Prostate gland (tissue), 2 donors: Measurements from ENCODE around the gene CACNA1S. TPM values are rescaled to one million over a fixed set of nuclear protein-coding genes. Genes with fewer than 3 reads are reported as not detected.

Source experiments
- DNase-seq: peaks from one replicate; pipeline ENCODE4 v3.0.0-alpha.2; 2019; ENCODE audit warnings: low spot score
- H3K27ac ChIP-seq, 2 donors: fragments of 200-600 bp; sonication (generic); 2 replicates each; pipeline ENCODE4 v1.5.1; 2017 to 2019
- H3K27me3 ChIP-seq: fragments of 200-600 bp; sonication (generic); replicated peaks from 2 replicates; pipeline ENCODE4 v1.5.1; 2019; ENCODE audit not compliant: insufficient read depth
- H3K36me3 ChIP-seq, 2 donors: fragments of 200-600 bp; sonication (generic); 1 replicate in 1 of 2; 2 replicates in 1 of 2; pipeline versions ENCODE4 v1.5.1 to v1.8.1; 2017 to 2019
- H3K4me1 ChIP-seq: fragments of 200-600 bp; sonication (generic); replicated peaks from 2 replicates; pipeline ENCODE4 v1.5.1; 2019
- H3K4me3 ChIP-seq, 2 donors: fragments of 200-600 bp; sonication (generic); 2 replicates each; pipeline ENCODE4 v1.5.1; 2017 to 2019
- H3K9me3 ChIP-seq: fragments of 200-600 bp; sonication (generic); 2 replicates; pipeline ENCODE4 v1.5.1; 2017
- POLR2A ChIP-seq: fragments of 450-650 bp; IDR thresholded peaks from one replicate; pipeline ENCODE4 v1.6.1; 2016; ENCODE audit warnings: antibody characterized with exemption, mild to moderate bottlenecking
- POLR2AphosphoS5 ChIP-seq: sonication (generic); formaldehyde crosslinking; IDR thresholded peaks from one replicate; pipeline ENCODE4 v1.6.1; 2017; ENCODE audit warnings: antibody characterized with exemption
- whole genome bisulfite sequencing: methylation state at CpG from one replicate; pipeline ENCODE4 v1.1.5; 2018; 5-methylcytosine and 5-hydroxymethylcytosine counted together
- intact Hi-C: fragments of 100-400 bp; cut with DNase I; formaldehyde crosslinking; loops from one replicate; pipeline ENCODE4 v1.14.2; 2022
- total RNA-seq, 2 donors: library from RNA; depleted of rRNA; stranded (reverse); fragments of >200 nt; gene quantifications; one replicate each; pipeline ENCODE4 v1.1.0, GENCODE V29; 2016
- TF ChIP-seq, protein P1 (sequence below), 4 experiments: fragments of 200-600 bp in 2 of 4; fragments of 450-650 bp in 2 of 4; sonication (generic) in 2 of 4; IDR thresholded peaks; 1 replicate in 3 of 4; 2 replicates in 1 of 4; pipeline ENCODE4 v1.5.1; 2016 to 2019; ENCODE audit warnings: antibody characterized with exemption in 4 of 4, mild to moderate bottlenecking in 2 of 4, moderate library complexity in 2 of 4

CACNA1S gene
- total RNA-seq, 2 donors from 2014 or later: 0.55 TPM; not detected in 1

- WGBS: 46% methylated on average over 6 of the region's 6 CpGs
- no peaks in the 10 kb centered on the region for H3K36me3 ChIP-seq
- H3K4me3 ChIP-seq: no peak overlapping the region
- no peaks in the 10 kb centered on the region for H3K9me3 ChIP-seq
- peak; percentile 57 for DNase-seq
- intact Hi-C loops: no loop called here
- TF ChIP-seq POLR2AphosphoS5: peak; percentile 23
- TF ChIP-seq, protein P1, sequence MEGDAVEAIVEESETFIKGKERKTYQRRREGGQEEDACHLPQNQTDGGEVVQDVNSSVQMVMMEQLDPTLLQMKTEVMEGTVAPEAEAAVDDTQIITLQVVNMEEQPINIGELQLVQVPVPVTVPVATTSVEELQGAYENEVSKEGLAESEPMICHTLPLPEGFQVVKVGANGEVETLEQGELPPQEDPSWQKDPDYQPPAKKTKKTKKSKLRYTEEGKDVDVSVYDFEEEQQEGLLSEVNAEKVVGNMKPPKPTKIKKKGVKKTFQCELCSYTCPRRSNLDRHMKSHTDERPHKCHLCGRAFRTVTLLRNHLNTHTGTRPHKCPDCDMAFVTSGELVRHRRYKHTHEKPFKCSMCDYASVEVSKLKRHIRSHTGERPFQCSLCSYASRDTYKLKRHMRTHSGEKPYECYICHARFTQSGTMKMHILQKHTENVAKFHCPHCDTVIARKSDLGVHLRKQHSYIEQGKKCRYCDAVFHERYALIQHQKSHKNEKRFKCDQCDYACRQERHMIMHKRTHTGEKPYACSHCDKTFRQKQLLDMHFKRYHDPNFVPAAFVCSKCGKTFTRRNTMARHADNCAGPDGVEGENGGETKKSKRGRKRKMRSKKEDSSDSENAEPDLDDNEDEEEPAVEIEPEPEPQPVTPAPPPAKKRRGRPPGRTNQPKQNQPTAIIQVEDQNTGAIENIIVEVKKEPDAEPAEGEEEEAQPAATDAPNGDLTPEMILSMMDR (IDR thresholded peaks at IDR 0.05): no peak
- H3K27me3 ChIP-seq: no peaks in the 10 kb centered on the region
- H3K4me1 ChIP-seq: no peaks in the 10 kb centered on the region
- H3K27ac ChIP-seq: no peak overlapping the region
Measured at GRCh38 chr1:201137579-201138310, 25.5 kb upstream of the CACNA1S start.

GRCh38 chr1:201137024-201137392, 24.8 kb upstream of the CACNA1S start:
- TF ChIP-seq, protein P1 (IDR thresholded peaks at IDR 0.05): no peak
- TF ChIP-seq POLR2AphosphoS5: no peak
- no peak for TF ChIP-seq POLR2A
- DNase-seq: no peak
- Histone ChIP-seq H3K4me1 (no peaks in the 10 kb centered on the region), H3K36me3 (no peaks in the 10 kb centered on the region), H3K4me3 (no peak overlapping the region), H3K27ac (no peak overlapping the region), H3K9me3 (no peaks in the 10 kb centered on the region), H3K27me3 (no peaks in the 10 kb centered on the region)
- 85% methylated on average over 7 of the region's 7 CpGs for WGBS
- intact Hi-C loops: no loop called here

GRCh38 chr1:201136355-201137023, 24.3 kb upstream of the CACNA1S start:
- H3K36me3 ChIP-seq: no peaks in the 10 kb centered on the region
- WGBS: 83% methylated on average over 8 of the region's 8 CpGs
- H3K27ac ChIP-seq: no peak overlapping the region
- H3K4me1 ChIP-seq: no peaks in the 10 kb centered on the region
- intact Hi-C loops: no loop called here
- TF ChIP-seq POLR2A: no peak
- no peak for TF ChIP-seq POLR2AphosphoS5
- TF ChIP-seq, protein P1 (IDR thresholded peaks at IDR 0.05): no peak
- no peaks in the 10 kb centered on the region for H3K27me3 ChIP-seq
- no peak for DNase-seq
- no peaks in the 10 kb centered on the region for H3K9me3 ChIP-seq
- no peak overlapping the region for H3K4me3 ChIP-seq

GRCh38 chr1:201134405-201134804, 22.2 kb upstream of the CACNA1S start:
- intact Hi-C loops: no loop called here
- no peaks in the 10 kb centered on the region for H3K36me3 ChIP-seq
- TF ChIP-seq POLR2A (no peak), POLR2AphosphoS5 (no peak)
- TF ChIP-seq, protein P1 (IDR thresholded peaks at IDR 0.05): no peak
- no peak overlapping the region for H3K4me3 ChIP-seq
- H3K9me3 ChIP-seq: no peaks in the 10 kb centered on the region
- 93% methylated on average over 6 of the region's 6 CpGs for WGBS
- H3K27ac ChIP-seq: no peak overlapping the region
- H3K4me1 ChIP-seq: no peaks in the 10 kb centered on the region
- no peaks in the 10 kb centered on the region for H3K27me3 ChIP-seq
- DNase-seq: no peak

- no peak for DNase-seq
- Histone ChIP-seq H3K9me3 (no peaks in the 10 kb centered on the region), H3K36me3 (no peaks in the 10 kb centered on the region), H3K4me3 (no peak overlapping the region), H3K4me1 (no peaks in the 10 kb centered on the region), H3K27me3 (no peaks in the 10 kb centered on the region), H3K27ac (no peak overlapping the region)
- intact Hi-C loops: no loop called here
- WGBS: 74% methylated on average over 4 of the region's 4 CpGs
- TF ChIP-seq POLR2A: no peak
Measured at GRCh38 chr1:201131398-201131797, 19.2 kb upstream of the CACNA1S start.
